Globus pallidus (tissue), 1 donor: ENCODE results near the gene STXBP5L.
"Not testable (repeated sequence)": the region's sequence is repeated elsewhere in the genome, so short reads cannot be mapped to it uniquely, and the experiment has no call there.

ENCODE experiments used
- DNase-seq: peaks from one replicate; pipeline ENCODE4 v3.0.0-alpha.2; 2015; ENCODE audit warnings: low spot score

Gene STXBP5L

DNA sequence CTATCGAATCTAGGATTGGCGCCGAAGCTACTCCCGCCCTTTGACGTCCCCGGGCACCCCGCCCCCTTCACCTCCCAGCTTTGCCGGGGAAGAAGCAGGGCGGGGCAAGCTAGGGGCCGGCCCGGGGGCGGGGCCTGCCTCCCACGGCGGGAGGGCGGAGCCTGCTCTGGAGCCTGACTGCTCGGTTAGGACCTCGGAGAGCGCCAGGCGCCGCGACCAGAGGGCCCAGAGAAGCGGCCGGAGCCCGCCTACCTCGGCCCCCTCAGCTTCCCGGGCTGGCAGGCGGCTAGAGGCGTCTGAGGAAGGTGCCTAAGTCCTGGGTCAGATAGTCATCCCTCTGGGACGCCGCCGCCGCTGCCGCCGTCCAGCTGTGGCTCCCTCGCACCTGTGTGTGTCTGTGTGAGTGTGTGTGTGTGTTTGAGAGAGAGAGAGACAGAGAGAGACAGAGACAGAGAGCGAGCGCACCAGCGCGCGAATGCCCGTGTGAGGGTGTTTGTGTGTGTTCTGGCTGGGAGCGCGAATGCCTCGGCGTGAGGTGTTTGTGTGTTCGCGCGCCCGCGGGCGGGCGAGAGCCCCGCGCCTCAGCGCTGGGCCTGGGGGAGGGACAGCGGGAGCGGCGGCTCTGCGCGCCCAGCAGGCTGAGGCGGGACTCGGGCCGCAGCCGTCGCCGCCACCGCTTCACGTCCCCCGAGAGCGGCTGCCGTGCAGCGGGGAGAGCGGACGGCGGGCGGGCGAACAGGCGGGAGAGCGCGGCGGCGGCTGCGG lies at the start of gene STXBP5L:
TSS of gene STXBP5L (plus strand) at position 176 of the 765 bp plus-strand sequence. CDS start 1,374 bp downstream, outside the sequence.
- peak; percentile 57 for DNase-seq

DNA sequence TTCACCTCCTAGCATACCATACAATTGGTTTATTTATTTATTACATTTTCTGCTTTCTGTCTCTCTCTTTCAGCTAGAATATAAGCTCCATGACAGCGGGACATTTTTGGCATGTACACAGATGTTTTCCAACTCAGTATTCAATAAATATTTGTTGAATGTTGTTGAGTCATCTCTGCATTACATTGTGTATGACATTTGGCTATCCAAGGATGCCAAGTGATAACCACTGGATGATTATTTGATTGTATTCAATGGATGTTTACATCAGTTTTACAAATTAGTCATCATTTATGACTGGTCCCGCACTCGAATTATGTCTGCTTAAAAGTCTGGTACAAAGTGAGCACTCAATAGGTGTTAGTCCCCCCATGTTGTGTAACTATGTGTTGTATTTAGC lies 49.5 kb upstream of the STXBP5L start:
- DNase-seq = no peak

GRCh38 chr3:120864541-120864940 lies 43.5 kb upstream of the STXBP5L start:
- no peak for DNase-seq

DNA sequence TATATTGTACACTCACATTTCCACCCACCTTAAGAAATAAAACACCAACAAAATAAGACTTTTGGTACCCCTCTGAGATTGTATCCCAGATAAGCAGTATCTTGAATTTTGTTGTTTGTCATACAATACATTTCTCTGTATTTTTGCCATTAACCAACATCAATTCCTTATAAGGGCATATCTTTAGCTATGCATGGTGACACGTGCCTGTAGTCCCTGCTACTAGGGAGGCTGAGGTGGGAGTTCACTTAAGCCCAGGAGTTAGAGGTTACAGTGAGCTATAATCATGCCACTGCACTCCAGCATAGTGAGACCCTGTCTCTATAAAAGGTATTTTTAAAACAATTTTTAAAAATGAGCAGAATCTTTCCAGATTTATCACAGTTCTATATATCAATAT lies 32.5 kb upstream of the STXBP5L start:
- no peak for DNase-seq

DNA sequence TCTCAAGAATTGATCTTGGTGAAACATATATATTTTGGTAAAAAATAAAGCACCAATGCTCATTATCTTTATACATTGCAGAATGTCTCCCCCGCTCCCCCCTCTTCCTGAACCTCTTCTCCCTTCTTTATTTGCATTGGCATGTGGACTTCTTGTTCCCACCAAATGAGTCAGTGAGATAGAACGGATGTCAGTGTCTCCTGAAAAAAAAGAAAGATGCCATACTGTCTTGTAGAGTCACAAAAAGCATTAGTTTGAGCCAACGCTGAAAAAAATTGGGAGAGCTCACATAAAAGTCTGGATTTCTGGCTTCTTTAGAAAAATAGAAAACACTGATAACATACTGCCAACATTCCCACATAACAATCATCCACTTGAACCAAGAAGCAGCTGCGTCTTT lies 32.0 kb upstream of the STXBP5L start:
- DNase-seq = no peak

DNA sequence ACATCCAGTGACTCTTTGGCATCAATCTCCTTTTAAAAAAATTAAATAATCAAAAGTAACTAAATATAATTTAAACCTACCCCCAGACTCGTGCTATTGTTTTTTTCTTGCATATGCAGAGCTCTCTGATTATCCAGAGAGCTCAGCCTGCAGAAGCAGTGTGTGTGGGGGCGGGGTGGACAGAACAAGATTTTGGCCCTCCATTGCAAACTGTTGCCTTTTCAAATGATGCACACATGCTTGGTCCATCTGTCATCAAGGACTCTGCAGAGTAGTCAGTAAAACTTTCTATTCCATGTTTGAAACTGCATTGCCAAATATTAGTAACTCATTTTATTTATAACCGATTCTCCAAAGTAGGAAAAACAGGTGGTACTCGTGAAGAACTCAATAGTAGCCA lies 28.6 kb upstream of the STXBP5L start:
- DNase-seq = no peak

DNA sequence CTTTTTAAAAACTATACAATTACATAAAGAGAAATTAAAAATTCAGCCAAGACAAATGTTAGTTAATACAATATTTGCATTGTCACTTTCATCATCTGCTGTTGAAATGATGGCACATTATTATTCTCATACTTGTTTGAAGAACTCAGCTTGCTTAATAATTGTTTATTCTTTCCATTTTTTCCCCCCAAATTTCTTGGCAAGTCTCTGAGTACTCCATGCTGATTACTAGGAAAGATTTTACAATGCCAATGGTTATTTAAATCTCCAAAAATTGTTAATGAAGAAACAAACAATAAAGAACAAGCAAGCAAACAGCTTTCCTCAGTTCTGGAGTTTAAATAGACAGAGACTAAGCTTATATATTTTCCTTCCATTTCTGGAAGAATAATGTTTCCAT lies 15.1 kb upstream of the STXBP5L start:
- DNase-seq = no peak

DNA sequence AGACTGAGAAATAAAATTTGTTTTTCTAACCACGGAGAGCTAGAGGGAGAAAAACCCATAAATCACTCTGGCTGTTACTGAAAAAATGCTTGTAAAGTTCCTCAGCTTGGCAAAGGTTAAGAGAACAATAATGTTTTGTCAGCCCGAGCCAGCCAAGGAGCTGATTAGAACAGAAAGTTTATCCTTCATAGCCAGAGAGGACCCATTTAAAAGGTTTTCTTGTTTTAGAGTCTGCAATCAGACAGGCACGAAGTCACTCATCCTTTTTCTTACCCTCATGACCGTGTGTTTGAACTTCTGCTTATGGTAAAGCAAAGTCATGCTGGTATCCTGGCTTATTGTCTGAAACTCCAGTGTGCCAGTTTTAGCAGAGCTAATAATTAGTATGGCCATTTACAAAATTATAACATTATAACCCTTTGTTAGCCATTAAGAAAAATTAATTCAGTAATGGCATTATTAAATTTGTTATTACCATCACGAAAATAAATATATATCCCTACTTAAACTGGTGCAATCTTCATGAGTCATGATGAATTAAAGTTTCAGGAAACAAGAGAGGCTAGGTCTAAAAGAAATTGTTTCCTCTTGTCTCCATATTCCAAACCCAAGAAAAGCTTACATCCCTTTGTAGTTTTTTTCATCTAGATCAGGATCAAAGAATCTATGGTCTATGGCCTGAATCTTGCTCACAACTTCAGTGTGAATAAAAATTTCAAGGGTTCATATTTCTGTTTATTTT lies 13.5 kb upstream of the STXBP5L start:
- no peak for DNase-seq

- not testable (repeated sequence) for DNase-seq
Measured at GRCh38 chr3:120901716-120902115, 6.3 kb upstream of the STXBP5L start.

DNA sequence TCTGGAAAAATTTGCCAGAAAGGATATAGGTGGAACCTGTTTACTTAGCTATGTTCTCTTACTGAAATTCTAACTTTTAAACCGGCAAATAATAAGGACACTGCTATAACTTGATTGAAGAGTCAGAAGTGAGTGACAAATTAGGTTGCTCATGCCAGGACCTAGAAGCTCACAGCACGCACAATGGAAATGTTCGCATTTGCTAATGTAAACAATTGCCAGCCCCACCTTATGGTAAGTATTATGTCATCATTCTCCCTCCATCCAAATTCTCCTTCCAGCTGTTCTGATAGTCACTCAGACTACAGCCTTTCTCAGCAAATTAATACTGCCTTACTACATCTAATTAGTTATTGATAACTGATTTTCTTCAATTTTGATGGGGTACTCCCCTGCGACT lies 4.8 kb upstream of the STXBP5L start:
- DNase-seq = no peak

GRCh38 chr3:120907659-120908029 lies 361 bp upstream of the STXBP5L start:
- DNase-seq = no peak

GRCh38 chr3:120908795-120909601 lies 993 bp downstream of the STXBP5L start:
- peak; percentile 2 for DNase-seq

- DNase-seq = no peak
Measured at GRCh38 chr3:120909602-120909878, 1.5 kb downstream of the STXBP5L start.

DNA sequence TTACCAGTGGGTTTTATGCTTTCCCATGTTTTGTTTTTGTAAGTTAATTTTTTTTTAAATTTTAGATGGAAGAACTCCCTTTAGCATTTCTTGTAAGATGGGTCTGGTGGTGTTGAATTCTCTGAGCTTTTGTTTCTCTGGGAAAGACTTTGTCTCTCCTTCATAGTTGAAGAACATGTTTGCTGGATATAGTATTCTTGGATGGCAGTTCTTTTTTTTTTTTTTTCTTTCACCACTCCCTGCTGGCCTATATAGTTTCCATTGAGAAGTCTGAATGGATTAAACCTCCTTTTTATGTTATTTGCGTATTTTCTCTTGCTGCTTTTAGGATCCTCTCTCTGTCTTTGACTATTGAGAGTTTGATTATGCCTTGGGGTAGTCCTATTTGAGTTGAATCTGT lies 18.1 kb downstream of the STXBP5L start:
- no peak for DNase-seq

DNA sequence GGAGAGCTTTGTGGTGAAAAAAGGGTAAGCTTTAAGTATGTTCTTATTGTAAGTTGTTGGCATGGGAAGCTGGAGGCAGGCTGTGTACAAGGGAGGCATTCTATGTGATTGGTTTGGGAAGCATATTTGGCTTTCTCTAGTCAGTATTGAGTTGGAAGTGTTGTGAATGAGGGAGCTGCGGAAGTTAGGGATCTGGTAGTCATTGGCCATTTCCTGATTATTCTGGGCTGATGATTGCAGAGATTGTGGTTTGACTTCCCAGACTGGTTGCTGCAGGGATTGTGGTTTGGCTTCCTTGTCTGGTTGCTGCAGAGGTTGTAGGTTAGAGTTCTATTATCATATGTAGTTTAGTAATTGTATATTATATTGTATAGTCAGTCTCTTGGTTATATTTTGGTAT lies 21.0 kb downstream of the STXBP5L start:
- DNase-seq = no peak

GRCh38 chr3:120931593-120931992 lies 23.6 kb downstream of the STXBP5L start:
- no peak for DNase-seq

DNA sequence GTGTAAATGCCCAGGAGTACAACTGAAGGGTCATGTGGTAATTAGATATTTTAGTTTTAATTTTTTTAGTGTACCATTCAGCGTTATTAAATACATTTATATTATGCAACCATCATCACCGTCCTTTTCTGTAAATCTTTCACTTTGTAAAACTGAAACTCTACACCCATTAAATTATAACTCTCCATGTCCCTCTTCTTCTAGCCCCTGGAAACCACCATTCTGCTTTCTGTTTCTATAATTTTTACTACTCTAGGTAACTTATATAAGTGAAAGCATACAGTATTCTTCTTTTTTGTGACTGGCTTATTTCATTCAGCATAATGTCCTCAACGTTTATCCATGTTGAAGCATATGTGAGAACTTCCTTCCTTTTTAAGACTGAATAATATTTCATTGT lies 48.1 kb downstream of the STXBP5L start:
- no peak for DNase-seq

DNA sequence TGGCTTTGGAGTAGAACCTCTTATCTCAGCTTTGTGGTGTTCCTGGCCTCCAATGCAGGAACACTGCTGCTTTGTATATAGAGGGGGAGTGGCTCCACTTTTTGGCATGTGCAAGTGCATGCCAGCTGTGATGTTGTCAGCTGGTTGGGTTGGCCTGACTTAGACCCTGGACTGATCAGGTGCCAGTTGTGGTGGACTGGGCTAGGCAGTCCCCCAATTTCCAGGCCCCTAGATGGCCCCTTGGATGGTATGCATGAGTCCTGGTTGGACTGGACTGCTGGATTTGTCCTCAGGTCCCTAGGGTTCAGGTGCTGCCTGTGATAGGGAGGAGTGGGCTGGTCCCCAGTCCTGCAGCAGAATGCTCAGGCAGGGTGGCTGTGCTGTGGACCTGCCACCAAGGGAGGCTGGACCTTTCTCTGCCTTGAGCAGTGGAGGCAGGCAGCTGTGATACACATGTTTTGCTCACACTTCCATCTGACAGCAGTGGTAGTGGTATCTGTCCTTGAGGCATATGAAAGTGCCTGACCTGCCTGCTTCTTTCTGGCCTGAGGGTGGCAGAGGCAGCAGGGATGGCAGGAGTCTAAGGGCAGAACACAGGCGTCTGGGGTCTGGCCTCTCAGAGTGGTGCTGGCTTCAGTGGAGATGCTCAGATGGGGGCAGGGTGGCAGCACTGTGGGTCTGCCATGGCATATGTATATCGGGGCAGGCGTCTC lies 74.8 kb downstream of the STXBP5L start:
- DNase-seq = no peak

GRCh38 chr3:120983321-120983665 lies 75.3 kb downstream of the STXBP5L start:
- no peak for DNase-seq

DNA sequence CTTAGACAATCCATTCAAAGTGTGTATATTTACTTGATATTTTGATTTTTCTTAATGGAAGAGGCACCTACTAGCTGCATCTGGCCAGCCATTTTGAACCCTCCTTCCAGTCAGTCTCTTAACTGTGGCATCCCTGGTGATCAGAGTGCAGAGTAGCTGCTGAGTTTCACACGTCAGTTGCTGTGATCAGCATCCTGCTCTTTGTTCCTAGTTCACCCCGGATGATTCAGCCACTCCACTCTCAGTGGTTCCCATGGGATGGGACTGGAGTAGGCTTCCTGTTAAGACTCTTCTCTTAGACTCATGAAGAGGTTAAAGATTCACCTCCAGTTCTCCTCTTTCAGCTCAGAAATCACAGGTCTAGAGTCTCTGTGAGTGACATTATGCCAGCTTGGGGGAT lies 75.8 kb downstream of the STXBP5L start:
- DNase-seq = no peak

DNA sequence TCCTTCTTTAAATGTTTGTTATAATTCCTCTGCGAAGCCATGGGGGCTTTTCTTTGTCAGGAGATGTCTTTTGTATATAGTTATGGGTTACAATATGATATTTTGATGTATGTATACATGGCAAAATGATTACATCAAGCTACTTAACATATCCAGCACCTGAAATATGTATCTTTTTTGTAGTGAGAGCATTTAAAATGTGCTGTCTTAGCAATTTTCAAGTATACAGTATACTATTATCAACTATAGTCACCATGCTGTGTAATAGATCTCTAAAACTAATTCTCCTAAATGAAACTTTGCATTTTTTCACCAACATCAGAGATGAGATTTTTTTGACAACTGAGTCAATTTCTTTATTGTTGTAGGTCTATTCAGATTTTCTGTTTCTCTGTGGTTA lies 77.2 kb downstream of the STXBP5L start:
- no peak for DNase-seq

- DNase-seq = no peak
Measured at GRCh38 chr3:120988994-120989393, 81.0 kb downstream of the STXBP5L start.

- DNase-seq = no peak
Measured at GRCh38 chr3:121018917-121019321, 110.9 kb downstream of the STXBP5L start.
